ENCODE results near the gene OR2T10. TPM values are rescaled to one million over a fixed set of nuclear protein-coding genes. Genes with fewer than 3 reads are reported as not detected.

OR2T10 gene
- total and polyA plus RNA-seq, 5 experiments from 2014 or later, result not detected

Other genes starting within 250 kb of the OR2T10 start
- gene OR14C36, start 248.9 kb downstream of the OR2T10 start, total RNA-seq, result not detected
- gene OR14C36, start 248.9 kb downstream of the OR2T10 start, polyA plus RNA-seq, result not detected
- gene OR2T4, start 236.0 kb downstream of the OR2T10 start, total RNA-seq, result not detected
- gene OR2T4, start 236.0 kb downstream of the OR2T10 start, polyA plus RNA-seq, result not detected
- gene OR2T6, start 222.0 kb downstream of the OR2T10 start, total RNA-seq, result not detected
- not detected for gene OR2T6, start 222.0 kb downstream of the OR2T10 start, polyA plus RNA-seq
- not detected for gene OR2T1, start 194.7 kb downstream of the OR2T10 start, total RNA-seq
- not detected for gene OR2T1, start 194.7 kb downstream of the OR2T10 start, polyA plus RNA-seq
- not detected for gene OR2T2, start 152.1 kb downstream of the OR2T10 start, total RNA-seq
- not detected for gene OR2T2, start 152.1 kb downstream of the OR2T10 start, polyA plus RNA-seq
- gene OR2T3, start 124.3 kb downstream of the OR2T10 start, total RNA-seq, result not detected
- gene OR2T3, start 124.3 kb downstream of the OR2T10 start, polyA plus RNA-seq, result not detected
- gene OR2T5, start 109.1 kb downstream of the OR2T10 start, total RNA-seq, result not detected
- gene OR2T5, start 109.1 kb downstream of the OR2T10 start, polyA plus RNA-seq, result not detected
- not detected for gene OR2G6, start 89.6 kb downstream of the OR2T10 start, total RNA-seq
- gene OR2G6, start 89.6 kb downstream of the OR2T10 start, polyA plus RNA-seq, result not detected
- gene OR2T29, start 34.9 kb downstream of the OR2T10 start, total RNA-seq, result not detected
- gene OR2T29, start 34.9 kb downstream of the OR2T10 start, polyA plus RNA-seq, result not detected
- not detected for gene OR2T34, start 22.9 kb downstream of the OR2T10 start, total RNA-seq
- gene OR2T34, start 22.9 kb downstream of the OR2T10 start, polyA plus RNA-seq, result under 1 TPM in 1 of 3 donors, not detected in 2; 0.17 TPM
- not detected for gene OR2T11, start 37.4 kb upstream of the OR2T10 start, total RNA-seq
- gene OR2T11, start 37.4 kb upstream of the OR2T10 start, polyA plus RNA-seq, result not detected
- not detected for gene OR2T35, start 47.6 kb upstream of the OR2T10 start, total RNA-seq
- gene OR2T35, start 47.6 kb upstream of the OR2T10 start, polyA plus RNA-seq, result not detected
- gene OR2T27, start 57.8 kb upstream of the OR2T10 start, total RNA-seq, result not detected
- gene OR2T27, start 57.8 kb upstream of the OR2T10 start, polyA plus RNA-seq, result not detected
- not detected for gene OR14I1, start 105.1 kb upstream of the OR2T10 start, total RNA-seq
- gene OR14I1, start 105.1 kb upstream of the OR2T10 start, polyA plus RNA-seq, result not detected
- not detected for gene LYPD8, start 158.1 kb upstream of the OR2T10 start, total RNA-seq
- not detected for gene LYPD8, start 158.1 kb upstream of the OR2T10 start, polyA plus RNA-seq
- 10 to 100 TPM; 28.5 to 29.9 TPM for gene SH3BP5L, start 228.2 kb upstream of the OR2T10 start, total RNA-seq
- gene SH3BP5L, start 228.2 kb upstream of the OR2T10 start, polyA plus RNA-seq, result 1 to 10 TPM; 1.6 to 3.5 (median 2.6) TPM
- gene ZNF672, start 240.5 kb upstream of the OR2T10 start, total RNA-seq, result 10 to 100 TPM; 35.8 to 37.2 TPM
- gene ZNF672, start 240.5 kb upstream of the OR2T10 start, polyA plus RNA-seq, result 10 to 100 TPM; 17.9 to 25.6 (median 19.6) TPM